NCI-H2107 (cell line): ENCODE data around the gene ALPG.

Experiments
- DNase-seq: peaks from one replicate; lab custom pipeline; 2025; lab: John Stamatoyannopoulos, UW

Gene ALPG

GRCh38 chr2:232457121-232458011, 50.7 kb downstream of the ALPG start:
- no peak for DNase-seq

- no peak for DNase-seq
Measured at GRCh38 chr2:232458051-232458660, 51.5 kb downstream of the ALPG start.

GRCh38 chr2:232458661-232459418, 52.2 kb downstream of the ALPG start:
- DNase-seq = no peak

- no peak for DNase-seq
Measured at GRCh38 chr2:232459419-232460035, 52.9 kb downstream of the ALPG start.

- no peak for DNase-seq
Measured at GRCh38 chr2:232460171-232460570, 53.5 kb downstream of the ALPG start.
